ENCODE measurements around the gene PAX6.
"Not testable (repeated sequence)": the region's sequence is repeated elsewhere in the genome, so short reads cannot be mapped to it uniquely, and the experiment has no call there.

Gene PAX6

DNA sequence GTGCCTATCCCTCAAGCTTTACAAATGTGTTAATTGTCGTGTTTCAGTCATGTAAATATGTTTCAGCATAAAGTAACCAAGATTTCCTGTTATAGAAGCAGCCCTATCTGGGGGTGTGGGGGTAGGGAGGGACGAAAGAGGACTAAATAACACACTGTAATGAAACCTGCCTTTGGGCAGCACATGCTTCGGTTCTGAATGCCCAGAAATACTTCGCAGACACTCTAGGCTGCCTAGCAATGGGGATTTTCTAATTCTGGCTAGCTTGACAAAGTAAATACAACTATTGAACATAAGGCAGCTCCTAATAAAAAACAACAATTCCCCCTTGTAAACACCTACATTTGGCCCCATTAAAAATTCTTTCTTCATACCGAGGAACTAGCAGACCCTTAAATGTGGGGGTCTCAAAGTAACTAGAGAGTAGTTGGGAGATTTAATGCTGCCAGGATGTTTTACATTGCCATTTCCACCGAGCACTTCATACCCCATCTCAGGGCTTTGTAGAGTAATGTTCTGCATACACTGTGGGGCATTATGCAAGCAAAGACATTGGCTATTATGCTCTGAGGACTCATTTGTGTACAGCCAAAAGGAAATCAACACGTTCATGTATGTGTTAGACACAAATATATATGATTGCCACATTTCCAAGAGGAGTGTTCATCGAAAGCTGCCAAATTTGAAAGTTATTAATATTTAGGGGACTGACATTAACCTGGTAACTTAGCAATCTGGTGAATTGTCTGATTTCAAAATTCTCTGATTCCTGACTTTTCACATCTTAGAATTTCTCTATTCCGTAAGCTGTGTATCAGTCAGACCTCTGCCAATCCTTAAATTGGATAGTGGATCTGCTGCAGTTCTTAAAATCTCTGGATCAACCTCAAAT, 42.1 kb downstream of the PAX6 start:
- no peak for DNase-seq (ENCODE audit: low spot score)
- FAIRE-seq, result no peak

- FAIRE-seq (no peak), DNase-seq (ENCODE audit: low spot score) (no peak)
Measured at GRCh38 chr11:31767685-31768084, 43.4 kb downstream of the PAX6 start.

DNA sequence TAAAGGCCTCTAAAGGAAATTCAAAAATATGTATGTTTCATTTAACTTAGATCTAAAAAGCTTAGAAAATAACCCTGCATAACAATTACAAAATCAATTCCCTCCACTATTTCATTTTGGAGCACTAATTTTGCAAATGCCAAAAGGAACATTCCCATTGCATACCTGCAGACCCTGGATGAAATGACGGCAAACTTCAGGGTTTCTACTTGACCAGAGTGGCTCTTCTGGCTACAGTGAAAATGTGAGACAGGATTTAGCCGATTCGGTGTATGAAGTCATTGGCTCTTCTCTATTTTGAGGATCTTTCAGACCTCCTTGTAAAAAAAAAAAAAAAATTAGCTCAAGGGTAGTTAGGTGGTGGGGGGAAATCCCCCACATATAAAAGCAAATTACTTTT, 44.1 kb downstream of the PAX6 start:
- DNase-seq (ENCODE audit: low spot score) (no peak), FAIRE-seq (no peak)

GRCh38 chr11:31764766-31765165, 46.4 kb downstream of the PAX6 start:
- no peak for FAIRE-seq
- DNase-seq (ENCODE audit: low spot score), result no peak

GRCh38 chr11:31764261-31764660, 46.9 kb downstream of the PAX6 start:
- DNase-seq (ENCODE audit: low spot score) (no peak), FAIRE-seq (no peak)

DNA sequence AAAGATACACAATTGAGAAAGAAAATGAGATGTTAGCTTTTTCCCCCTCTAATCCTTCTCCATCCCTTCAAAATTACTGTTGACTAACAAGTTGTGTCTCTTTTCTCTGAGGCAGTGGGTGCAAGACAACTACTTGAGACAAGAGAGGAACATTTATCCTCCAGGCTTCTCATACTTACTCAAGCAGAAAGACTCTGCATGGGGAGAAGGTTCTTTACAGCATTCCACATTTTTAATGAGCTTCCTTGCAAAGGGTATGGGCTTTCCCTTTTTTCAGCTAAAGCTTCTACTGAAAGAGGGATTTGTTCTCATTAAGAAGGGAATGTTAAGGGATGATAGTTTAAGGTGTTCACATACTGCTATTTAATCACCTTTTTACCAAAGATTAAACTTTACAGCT, 47.8 kb downstream of the PAX6 start:
- no peak for FAIRE-seq
- DNase-seq (ENCODE audit: low spot score), result no peak

GRCh38 chr11:31761636-31762035, 49.5 kb downstream of the PAX6 start:
- no peak for DNase-seq (ENCODE audit: low spot score)
- FAIRE-seq, result no peak

DNA sequence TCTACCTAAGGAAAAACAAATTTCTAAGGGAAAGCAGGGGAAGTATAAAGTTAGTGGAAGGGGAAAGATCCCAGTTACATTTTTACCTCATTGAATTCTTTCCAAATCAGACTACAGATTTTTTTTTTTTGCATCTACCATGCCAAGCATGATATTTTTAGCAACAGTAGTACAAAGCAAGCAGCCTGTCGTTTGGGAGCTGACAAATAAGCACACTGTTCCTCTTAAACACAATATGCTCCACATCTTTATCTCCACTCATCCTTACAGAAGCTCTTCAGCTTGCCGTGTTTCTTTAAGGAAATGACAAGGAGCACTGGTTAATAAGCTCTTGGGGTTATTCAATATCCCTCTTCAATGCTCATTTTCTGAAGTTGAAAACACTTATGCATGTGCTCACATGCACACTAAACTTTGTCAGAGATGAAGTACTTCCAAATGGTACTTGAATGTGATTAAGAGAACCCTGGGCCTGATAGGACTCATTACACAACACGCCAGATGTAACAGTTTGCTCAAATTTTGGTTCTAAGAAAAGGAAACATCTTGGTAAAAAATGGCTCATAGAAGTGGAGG, 53.8 kb downstream of the PAX6 start:
- FAIRE-seq, result no peak

DNA sequence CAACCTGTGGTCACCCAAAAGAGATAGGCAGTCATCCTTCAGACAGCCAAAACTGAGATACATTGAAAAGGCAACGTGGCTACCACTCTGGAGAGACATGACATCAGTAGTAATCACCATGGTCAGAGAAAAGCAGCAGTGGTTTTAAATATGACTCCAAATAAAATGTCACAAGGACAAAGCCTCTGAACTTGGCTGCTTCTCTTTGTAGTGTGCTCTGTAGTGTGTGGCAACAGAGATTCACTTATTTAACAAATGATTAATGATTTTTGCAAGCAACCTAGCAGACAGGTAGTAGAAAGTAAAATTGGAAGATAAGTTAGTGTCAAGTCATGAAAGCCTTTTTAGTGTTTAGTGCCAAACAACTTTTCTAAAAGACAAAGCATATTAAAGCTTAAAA, 63.5 kb downstream of the PAX6 start:
- DNase-seq (ENCODE audit: low spot score), result no peak
- no peak for FAIRE-seq

More for the DNA sequence above, 53.8 kb downstream of the PAX6 start:
- DNase-seq (ENCODE audit: low spot score), result no peak

GRCh38 chr11:31740731-31741368, 70.3 kb downstream of the PAX6 start:
- not testable (repeated sequence) for FAIRE-seq; DNase-seq (ENCODE audit: low spot score)

DNA sequence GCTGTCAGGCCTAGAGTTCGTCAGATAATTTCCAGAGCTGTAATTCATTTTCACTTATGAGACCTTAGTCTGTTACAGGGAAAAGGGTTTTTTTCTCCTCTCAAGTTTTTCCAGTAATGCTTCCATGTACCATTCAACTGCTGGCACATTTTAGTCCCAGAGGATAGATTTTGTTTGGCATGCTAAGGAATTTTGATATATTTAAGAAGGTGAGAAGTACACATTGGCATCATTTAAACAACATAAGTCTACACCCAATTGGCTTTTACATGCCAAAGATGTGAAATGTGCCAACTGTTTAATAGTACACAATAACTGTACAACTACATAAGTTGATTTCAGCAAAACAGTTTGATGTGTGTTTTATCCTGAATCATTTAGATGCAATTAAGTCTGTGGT, 71.0 kb downstream of the PAX6 start:
- DNase-seq (ENCODE audit: low spot score) (no peak), FAIRE-seq (no peak)
